HepG2 (cell line): ENCODE measurements around the gene TAC3. TPM values are rescaled to one million over a fixed set of nuclear protein-coding genes. Genes with fewer than 3 reads are reported as not detected.

Experiments used
- AGO1 ChIP-seq: fragments of 200-400 bp; formaldehyde crosslinking; IDR thresholded peaks from 2 replicates; pipeline ENCODE4 v1.6.1; 2017; ENCODE audit warnings: mild to moderate bottlenecking, low read depth, low read length, moderate library complexity; ENCODE audit not compliant: poor library complexity, severe bottlenecking
- AGO2 ChIP-seq: fragments of 200-400 bp; formaldehyde crosslinking; optimal IDR thresholded peaks from 2 replicates; pipeline ENCODE3; 2017; ENCODE audit warnings: mild to moderate bottlenecking, low read depth, low read length, moderate library complexity
- DR1 ChIP-seq: sonication (generic); formaldehyde crosslinking; IDR thresholded peaks from 2 replicates; pipeline ENCODE4 v1.8.0; 2021; ENCODE audit warnings: mild to moderate bottlenecking, missing genetic modification reagents, inconsistent platforms
- FOSL2 ChIP-seq: sonication (generic); formaldehyde crosslinking; IDR thresholded peaks from 2 replicates; pipeline ENCODE4 v1.4.0; 2020; ENCODE audit warnings: missing genetic modification reagents
- GATA4 ChIP-seq: sonication (generic); IDR thresholded peaks from 2 replicates; pipeline ENCODE4 v1.6.1; 2016; ENCODE audit warnings: antibody characterized with exemption, low read depth, borderline replicate concordance
- HNF4G ChIP-seq, 2 experiments: sonication (generic) in 1 of 2; formaldehyde crosslinking in 1 of 2; IDR thresholded peaks; 2 replicates each; pipeline versions ENCODE4 v1.4.0 to v1.6.1; 2011 to 2020; ENCODE audit warnings: borderline replicate concordance in 2 of 2, low read depth in 2 of 2, mild to moderate bottlenecking in 2 of 2, low read length in 1 of 2, missing genetic modification reagents in 1 of 2, moderate library complexity in 1 of 2
- HOXA9 ChIP-seq: sonication (generic); formaldehyde crosslinking; IDR thresholded peaks from 2 replicates; pipeline ENCODE4 v1.8.1; 2022; ENCODE audit warnings: missing genetic modification reagents, mild to moderate bottlenecking, moderate library complexity, borderline replicate concordance
- MED8 ChIP-seq: sonication (generic); formaldehyde crosslinking; IDR thresholded peaks from 2 replicates; pipeline ENCODE4 v1.8.1; 2023; ENCODE audit warnings: mild to moderate bottlenecking, missing genetic modification reagents; ENCODE audit not compliant: insufficient replicate concordance
- RORA ChIP-seq: sonication (generic); formaldehyde crosslinking; IDR thresholded peaks from 2 replicates; pipeline ENCODE4 v1.5.0; 2020; ENCODE audit warnings: mild to moderate bottlenecking, missing genetic modification reagents, moderate library complexity
- SMARCC2 ChIP-seq: fragments of 450-650 bp; IDR thresholded peaks from 2 replicates; pipeline ENCODE4 v1.6.1; 2017; ENCODE audit warnings: antibody characterized with exemption, mild to moderate bottlenecking
- SPEN ChIP-seq: sonication (generic); formaldehyde crosslinking; IDR thresholded peaks from 2 replicates; pipeline ENCODE4 v1.5.1; 2020; ENCODE audit warnings: low read depth, mild to moderate bottlenecking, missing genetic modification reagents
- TFDP2 ChIP-seq: sonication (generic); formaldehyde crosslinking; IDR thresholded peaks from 2 replicates; pipeline ENCODE4 v1.4.0; 2020; ENCODE audit warnings: missing genetic modification reagents
- XRCC5 ChIP-seq: fragments of 200-400 bp; formaldehyde crosslinking; optimal IDR thresholded peaks from 2 replicates; pipeline ENCODE3; 2017; ENCODE audit warnings: mild to moderate bottlenecking, low read length
- ZEB1 ChIP-seq: IDR thresholded peaks from 2 replicates; pipeline ENCODE4 v1.6.1; 2012; ENCODE audit warnings: mild to moderate bottlenecking, low read depth, inconsistent platforms; ENCODE audit not compliant: insufficient replicate concordance
- ZNF225 ChIP-seq: sonication (generic); formaldehyde crosslinking; IDR thresholded peaks from 2 replicates; pipeline ENCODE4 v1.4.0; 2020; ENCODE audit warnings: mild to moderate bottlenecking, missing genetic modification reagents
- ZNF232 ChIP-seq: sonication (generic); formaldehyde crosslinking; IDR thresholded peaks from 2 replicates; pipeline ENCODE4 v1.4.0; 2020; ENCODE audit warnings: missing genetic modification reagents, borderline replicate concordance
- ZNF3 ChIP-seq: IDR thresholded peaks from 2 replicates; pipeline ENCODE4 v1.7.0; 2017; ENCODE audit warnings: inconsistent platforms
- ZNF446 ChIP-seq: sonication (generic); formaldehyde crosslinking; IDR thresholded peaks from 2 replicates; pipeline ENCODE4 v1.5.0; 2020; ENCODE audit warnings: mild to moderate bottlenecking, missing genetic modification reagents
- ZNF777 ChIP-seq: sonication (generic); formaldehyde crosslinking; IDR thresholded peaks from 2 replicates; pipeline ENCODE4 v1.4.0; 2020; ENCODE audit warnings: missing genetic modification reagents
- ZNF792 ChIP-seq: IDR thresholded peaks from 2 replicates; pipeline ENCODE4 v1.6.1; 2016
- polyA plus RNA-seq, 8 experiments: library from polyadenylated mRNA; depleted of rRNA in 3 of 8; stranded (reverse) in 7 of 8; unstranded in 1 of 8; fragments of >200 nt; fragmentation: Illumina TruSeq in 4 of 8; extraction: Trizol in 4 of 8; gene quantifications; 2 replicates each; pipeline versions ENCODE4 v1.2.1 to v1.2.3, GENCODE V29; 2011 to 2016; ENCODE audit warnings: low read depth in 4 of 8, missing spikeins in 1 of 8, mixed read lengths in 1 of 8; ENCODE audit not compliant: insufficient read depth in 1 of 8
- total RNA-seq, 5 experiments: library from RNA; depleted of rRNA; stranded (reverse); fragments of >200 nt; fragmentation: Illumina TruSeq; extraction: Trizol; gene quantifications; 2 replicates each; pipeline ENCODE4 v1.2.3, GENCODE V29; 2016; ENCODE audit warnings: low read depth in 1 of 5
- TF ChIP-seq, protein P1 (sequence below): sonication (generic); formaldehyde crosslinking; IDR thresholded peaks from 2 replicates; pipeline ENCODE4 v1.4.0; 2020; ENCODE audit warnings: missing genetic modification reagents
- TF ChIP-seq, protein P2 (sequence below): IDR thresholded peaks from 2 replicates; pipeline ENCODE4 v1.6.1; 2016
- TF ChIP-seq, protein P3 (sequence below): sonication (generic); formaldehyde crosslinking; IDR thresholded peaks from 2 replicates; pipeline ENCODE4 v1.5.0; 2020; ENCODE audit warnings: mild to moderate bottlenecking, missing genetic modification reagents
- TF ChIP-seq, protein P4 (sequence below): sonication (generic); formaldehyde crosslinking; IDR thresholded peaks from 2 replicates; pipeline ENCODE4 v1.5.0; 2020; ENCODE audit warnings: missing genetic modification reagents

Gene TAC3
- total and polyA plus RNA-seq, 2 of the 13 experiments (the other 11 are each of a cell fraction or from before 2014, with no cell fraction given): 0.13 to 0.15 TPM

GRCh38 chr12:57049890-57050289 lies 33.6 kb upstream of the TAC3 start, which contains the start of gene MYO1A (continued):
- TF ChIP-seq, protein P1, sequence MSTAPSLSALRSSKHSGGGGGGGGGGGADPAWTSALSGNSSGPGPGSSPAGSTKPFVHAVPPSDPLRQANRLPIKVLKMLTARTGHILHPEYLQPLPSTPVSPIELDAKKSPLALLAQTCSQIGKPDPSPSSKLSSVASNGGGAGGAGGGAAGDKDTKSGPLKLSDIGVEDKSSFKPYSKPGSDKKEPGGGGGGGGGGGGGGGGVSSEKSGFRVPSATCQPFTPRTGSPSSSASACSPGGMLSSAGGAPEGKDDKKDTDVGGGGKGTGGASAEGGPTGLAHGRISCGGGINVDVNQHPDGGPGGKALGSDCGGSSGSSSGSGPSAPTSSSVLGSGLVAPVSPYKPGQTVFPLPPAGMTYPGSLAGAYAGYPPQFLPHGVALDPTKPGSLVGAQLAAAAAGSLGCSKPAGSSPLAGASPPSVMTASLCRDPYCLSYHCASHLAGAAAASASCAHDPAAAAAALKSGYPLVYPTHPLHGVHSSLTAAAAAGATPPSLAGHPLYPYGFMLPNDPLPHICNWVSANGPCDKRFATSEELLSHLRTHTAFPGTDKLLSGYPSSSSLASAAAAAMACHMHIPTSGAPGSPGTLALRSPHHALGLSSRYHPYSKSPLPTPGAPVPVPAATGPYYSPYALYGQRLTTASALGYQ (CRISPR knock-in tag): no peak
- TF ChIP-seq FOSL2 (CRISPR knock-in tag) (peak; percentile 22; the same call in 1 of the 2 replicates), HNF4G (IDR thresholded peaks at IDR 0.05; ENCODE audit: borderline replicate concordance, low read depth, low read length) (peak; percentile 64; the same call in 1 of the 2 replicates), HNF4G (CRISPR knock-in tag; IDR thresholded peaks at IDR 0.05; ENCODE audit: borderline replicate concordance, low read depth) (no peak), RORA (CRISPR knock-in tag) (no peak), ZNF3 (CRISPR knock-in tag) (no peak), TFDP2 (no peak), HOXA9 (CRISPR knock-in tag) (no peak), SMARCC2 (no peak), GATA4 (no peak), XRCC5 (peak; percentile 56), ZNF792 (CRISPR knock-in tag) (0 out of 2 replicates have a peak, but pooled peaks have one; percentile 25), ZNF446 (CRISPR knock-in tag) (no peak), ZNF225 (no peak), ZNF232 (CRISPR knock-in tag) (no peak), ZNF777 (CRISPR knock-in tag) (no peak), ZEB1 (no peak), MED8 (CRISPR knock-in tag) (no peak), DR1 (no peak), AGO2 (no peak), SPEN (CRISPR knock-in tag) (no peak), AGO1 (no peak)
- TF ChIP-seq, protein P2, sequence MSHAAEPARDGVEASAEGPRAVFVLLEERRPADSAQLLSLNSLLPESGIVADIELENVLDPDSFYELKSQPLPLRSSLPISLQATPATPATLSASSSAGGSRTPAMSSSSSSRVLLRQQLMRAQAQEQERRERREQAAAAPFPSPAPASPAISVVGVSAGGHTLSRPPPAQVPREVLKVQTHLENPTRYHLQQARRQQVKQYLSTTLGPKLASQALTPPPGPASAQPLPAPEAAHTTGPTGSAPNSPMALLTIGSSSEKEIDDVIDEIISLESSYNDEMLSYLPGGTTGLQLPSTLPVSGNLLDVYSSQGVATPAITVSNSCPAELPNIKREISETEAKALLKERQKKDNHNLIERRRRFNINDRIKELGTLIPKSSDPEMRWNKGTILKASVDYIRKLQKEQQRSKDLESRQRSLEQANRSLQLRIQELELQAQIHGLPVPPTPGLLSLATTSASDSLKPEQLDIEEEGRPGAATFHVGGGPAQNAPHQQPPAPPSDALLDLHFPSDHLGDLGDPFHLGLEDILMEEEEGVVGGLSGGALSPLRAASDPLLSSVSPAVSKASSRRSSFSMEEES (CRISPR knock-in tag): peak; percentile 52; the same call in 1 of the 2 replicates
- TF ChIP-seq, protein P3, sequence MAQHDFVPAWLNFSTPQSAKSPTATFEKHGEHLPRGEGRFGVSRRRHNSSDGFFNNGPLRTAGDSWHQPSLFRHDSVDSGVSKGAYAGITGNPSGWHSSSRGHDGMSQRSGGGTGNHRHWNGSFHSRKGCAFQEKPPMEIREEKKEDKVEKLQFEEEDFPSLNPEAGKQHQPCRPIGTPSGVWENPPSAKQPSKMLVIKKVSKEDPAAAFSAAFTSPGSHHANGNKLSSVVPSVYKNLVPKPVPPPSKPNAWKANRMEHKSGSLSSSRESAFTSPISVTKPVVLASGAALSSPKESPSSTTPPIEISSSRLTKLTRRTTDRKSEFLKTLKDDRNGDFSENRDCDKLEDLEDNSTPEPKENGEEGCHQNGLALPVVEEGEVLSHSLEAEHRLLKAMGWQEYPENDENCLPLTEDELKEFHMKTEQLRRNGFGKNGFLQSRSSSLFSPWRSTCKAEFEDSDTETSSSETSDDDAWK (CRISPR knock-in tag): no peak
- TF ChIP-seq, protein P4, sequence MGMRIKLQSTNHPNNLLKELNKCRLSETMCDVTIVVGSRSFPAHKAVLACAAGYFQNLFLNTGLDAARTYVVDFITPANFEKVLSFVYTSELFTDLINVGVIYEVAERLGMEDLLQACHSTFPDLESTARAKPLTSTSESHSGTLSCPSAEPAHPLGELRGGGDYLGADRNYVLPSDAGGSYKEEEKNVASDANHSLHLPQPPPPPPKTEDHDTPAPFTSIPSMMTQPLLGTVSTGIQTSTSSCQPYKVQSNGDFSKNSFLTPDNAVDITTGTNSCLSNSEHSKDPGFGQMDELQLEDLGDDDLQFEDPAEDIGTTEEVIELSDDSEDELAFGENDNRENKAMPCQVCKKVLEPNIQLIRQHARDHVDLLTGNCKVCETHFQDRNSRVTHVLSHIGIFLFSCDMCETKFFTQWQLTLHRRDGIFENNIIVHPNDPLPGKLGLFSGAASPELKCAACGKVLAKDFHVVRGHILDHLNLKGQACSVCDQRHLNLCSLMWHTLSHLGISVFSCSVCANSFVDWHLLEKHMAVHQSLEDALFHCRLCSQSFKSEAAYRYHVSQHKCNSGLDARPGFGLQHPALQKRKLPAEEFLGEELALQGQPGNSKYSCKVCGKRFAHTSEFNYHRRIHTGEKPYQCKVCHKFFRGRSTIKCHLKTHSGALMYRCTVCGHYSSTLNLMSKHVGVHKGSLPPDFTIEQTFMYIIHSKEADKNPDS (CRISPR knock-in tag): no peak
